Stimulated activated CD4-positive, alpha-beta T cell treated with anti-CD3 and anti-CD28 coated beads, Interleukin-4, amount 100 ng/mL, for 4 hours (primary cell): ENCODE data around the gene SRCIN1.
"Not testable (repeated sequence)": the region's sequence is repeated elsewhere in the genome, so short reads cannot be mapped to it uniquely, and the experiment has no call there.

Experiments
- DNase-seq, 2 experiments: peaks; one replicate each; pipeline ENCODE4 v3.0.0-alpha.2; 2020

Gene SRCIN1

GRCh38 chr17:38504216-38504615 is 101.5 kb downstream of the SRCIN1 start:
- DNase-seq = no peak

DNA sequence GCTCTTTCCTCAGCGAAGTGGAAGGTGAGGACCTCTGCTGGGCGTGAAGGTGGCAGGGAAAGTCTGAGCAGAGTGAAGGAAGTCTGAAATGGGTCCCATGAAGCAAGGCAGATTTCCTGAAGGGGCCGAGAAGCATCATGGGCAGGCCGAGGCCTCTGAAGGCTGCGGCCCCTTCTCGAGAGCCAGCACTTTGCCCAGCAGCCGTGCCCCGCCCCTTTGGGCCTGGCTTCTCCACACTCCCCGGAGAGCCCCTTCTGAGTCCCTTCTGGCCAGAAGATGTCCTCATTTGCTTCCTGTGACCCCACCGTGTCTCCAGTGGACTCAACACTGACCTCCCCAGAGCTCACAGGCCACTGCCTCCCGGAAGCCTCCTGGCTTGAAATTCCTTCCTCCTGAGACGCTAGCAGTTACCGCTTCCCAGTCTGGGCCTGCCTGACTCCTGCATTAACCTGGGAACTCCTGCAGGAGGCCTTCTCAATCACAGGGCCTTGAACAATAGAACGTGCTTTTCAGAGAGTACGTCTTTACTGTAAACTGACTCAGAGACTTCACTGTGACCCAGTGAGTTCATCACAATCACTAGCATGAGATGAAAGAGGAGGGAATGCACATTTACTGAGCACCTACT is 102.4 kb downstream of the SRCIN1 start:
- not testable (repeated sequence) for DNase-seq

DNA sequence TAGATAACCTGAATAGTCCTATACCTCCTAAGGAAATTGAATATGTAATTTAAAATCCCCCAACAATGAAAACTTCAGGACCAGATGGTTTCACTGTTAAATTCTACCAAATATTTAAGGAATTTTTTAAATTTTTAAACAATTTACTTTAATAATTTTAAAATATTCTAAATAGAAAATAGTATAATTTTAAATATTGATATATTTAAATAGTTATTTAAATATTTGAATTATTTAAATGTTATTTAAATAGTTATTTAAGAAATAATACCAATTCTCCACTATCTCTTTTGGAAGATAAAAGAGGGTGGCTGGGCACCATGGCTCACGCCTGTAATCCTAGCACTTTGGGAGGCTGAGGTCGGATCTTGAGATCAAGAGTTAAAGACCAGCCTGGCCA is 104.0 kb downstream of the SRCIN1 start:
- DNase-seq = not testable (repeated sequence)

- DNase-seq = not testable (repeated sequence)
These were observed 106.5 kb downstream of the SRCIN1 start for GRCh38 chr17:38499230-38499629.

GRCh38 chr17:38498353-38498752 is 107.4 kb downstream of the SRCIN1 start:
- no peak for DNase-seq

DNA sequence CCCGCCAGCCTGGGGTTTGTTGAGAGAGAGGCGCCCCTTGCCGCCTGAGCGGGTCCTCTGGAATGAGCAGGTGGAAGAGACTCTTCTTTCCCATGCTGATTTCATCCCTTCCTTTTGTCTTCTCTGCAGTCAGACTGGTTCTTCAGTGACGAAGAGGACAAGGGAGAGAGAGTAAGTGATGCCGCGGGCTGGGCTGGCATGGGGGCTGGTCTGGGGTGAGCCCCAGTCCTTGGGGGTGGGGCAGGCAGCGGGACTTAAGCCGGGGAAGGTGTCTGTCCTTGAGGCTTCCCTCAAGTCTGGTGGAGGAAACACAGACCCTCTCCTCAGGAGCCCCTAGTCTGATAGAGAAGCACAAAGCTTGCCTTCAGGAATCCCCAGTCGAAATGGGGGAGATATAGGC is 108.1 kb downstream of the SRCIN1 start:
- DNase-seq = not testable (repeated sequence)

- DNase-seq = not testable (repeated sequence)
These were observed 111.6 kb downstream of the SRCIN1 start for GRCh38 chr17:38494152-38494551.

DNA sequence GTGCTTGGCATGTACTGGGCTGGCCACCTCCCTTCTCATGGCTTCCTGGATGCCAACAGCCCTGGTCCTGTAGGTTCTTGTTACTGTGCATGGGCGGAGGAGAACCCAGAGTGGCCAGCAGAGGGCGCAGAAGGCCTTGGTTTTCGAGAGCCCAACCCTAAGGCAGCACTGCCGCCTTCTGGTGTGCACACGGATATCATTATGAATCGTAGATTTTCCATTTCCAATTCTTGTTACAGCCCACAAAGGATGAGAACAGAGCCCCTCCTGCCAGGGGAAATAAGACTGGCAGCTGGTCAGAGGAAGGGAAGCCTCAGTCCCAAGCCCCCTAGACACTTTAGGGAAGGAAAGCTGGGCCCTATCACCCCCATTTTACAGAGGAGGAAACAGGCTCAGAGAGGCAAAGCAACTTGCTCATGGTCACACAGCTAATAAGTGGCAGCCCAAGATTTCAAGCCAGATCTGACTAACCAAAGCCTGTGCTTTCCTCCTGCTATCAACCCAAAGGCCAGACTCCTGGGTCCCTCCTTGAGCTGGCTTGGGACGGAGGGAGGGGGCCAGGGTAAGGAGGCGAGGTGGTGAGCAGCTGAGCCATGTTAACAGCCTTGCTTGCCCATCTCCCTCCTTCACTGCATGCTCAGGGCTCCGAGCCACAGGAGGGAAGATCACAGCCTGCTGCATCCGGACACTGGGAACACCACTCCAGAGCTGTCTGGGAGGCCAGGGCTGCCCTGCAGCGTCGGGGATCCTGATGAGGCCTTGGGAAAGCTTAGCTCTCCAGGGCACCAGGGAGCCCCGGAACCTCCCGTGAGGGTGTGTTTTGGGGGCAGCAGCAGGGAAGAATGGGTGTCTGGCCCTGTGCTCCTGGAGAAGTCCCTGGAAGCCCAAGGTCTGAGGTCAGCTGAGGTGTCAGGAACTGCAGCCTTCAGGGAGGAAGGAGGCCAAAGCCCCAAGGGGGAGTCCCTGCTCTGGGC is 113.4 kb downstream of the SRCIN1 start:
- DNase-seq = peak; percentile 87 to 91

DNA sequence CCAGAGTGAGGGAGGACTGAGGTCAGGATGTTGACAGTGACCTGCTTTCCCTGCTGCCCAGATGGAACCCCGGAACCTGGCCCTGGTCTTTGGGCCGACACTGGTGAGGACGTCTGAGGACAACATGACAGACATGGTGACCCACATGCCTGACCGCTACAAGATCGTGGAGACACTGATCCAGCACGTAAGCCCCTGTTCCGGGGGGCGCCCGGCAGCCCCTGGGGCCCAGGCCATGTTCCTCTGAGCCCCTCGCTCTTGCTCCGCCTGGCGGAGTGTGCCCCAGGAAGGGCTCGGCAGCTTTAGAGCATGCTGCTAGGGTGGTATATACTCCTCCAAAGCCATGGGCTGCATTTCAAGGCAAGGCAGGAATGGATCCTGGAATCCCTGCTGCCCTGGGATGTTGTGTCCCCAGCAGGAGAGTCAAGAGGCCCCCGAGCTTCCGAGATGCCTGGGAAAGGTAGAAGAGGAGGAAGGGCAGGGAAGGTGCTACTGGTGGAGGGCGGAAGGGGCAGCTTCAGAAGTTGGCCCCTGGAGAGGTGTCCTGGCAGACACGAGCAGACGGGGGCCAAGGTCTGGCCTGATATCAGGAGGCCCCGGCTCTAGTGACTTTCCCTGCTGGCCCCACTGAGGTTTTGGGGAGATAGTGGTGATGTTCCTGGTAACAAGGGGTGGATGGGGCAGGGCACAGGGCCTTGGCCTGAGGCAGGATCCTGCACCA is 114.2 kb downstream of the SRCIN1 start:
- not testable (repeated sequence) for DNase-seq

GRCh38 chr17:38489774-38490173 is 116.0 kb downstream of the SRCIN1 start:
- DNase-seq = not testable (repeated sequence)

- DNase-seq = peak; percentile 9 to 29
These were observed 120.0 kb downstream of the SRCIN1 start for GRCh38 chr17:38485681-38486298.

GRCh38 chr17:38485146-38485468 is 120.6 kb downstream of the SRCIN1 start:
- DNase-seq = no peak

GRCh38 chr17:38484242-38485145 is 121.3 kb downstream of the SRCIN1 start:
- DNase-seq = peak; percentile 54 to 58

DNA sequence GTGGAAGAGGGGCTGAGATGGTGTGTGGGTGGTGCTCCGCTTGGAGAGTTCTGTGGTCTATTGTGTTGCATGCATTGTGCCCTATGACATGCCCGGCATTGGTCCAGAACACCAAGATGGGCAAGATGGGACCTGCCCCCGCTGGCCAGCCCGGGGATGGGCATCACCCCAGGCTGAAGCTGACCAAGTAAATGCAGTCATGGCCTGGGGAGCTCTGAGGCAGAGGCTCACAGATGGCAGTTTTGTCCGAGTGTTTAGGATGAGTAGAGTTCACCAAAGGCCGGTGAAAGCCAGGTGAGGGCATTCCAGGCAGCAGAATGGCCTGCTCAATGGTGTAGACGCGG is 123.1 kb downstream of the SRCIN1 start:
- not testable (repeated sequence) for DNase-seq

- DNase-seq = not testable (repeated sequence)
These were observed 123.6 kb downstream of the SRCIN1 start for GRCh38 chr17:38482039-38482699.
